Osteoblast (primary cell): ENCODE results near the gene ZDHHC3. TPM values are rescaled to one million over a fixed set of nuclear protein-coding genes. Genes with fewer than 3 reads are reported as not detected.
A peak's percentile ranks its signal among the peaks of the same experiment; 100 is the strongest.

Source experiments
- DNase-seq: peaks from one replicate; pipeline ENCODE4 v3.0.0; 2011; ENCODE audit warnings: low spot score, mixed read lengths; ENCODE audit not compliant: insufficient read length; ENCODE audit errors: missing footprints
- H2AFZ ChIP-seq: 2 replicates; pipeline ENCODE4 v1.6.0; 2011; ENCODE audit warnings: mild to moderate bottlenecking, low read length
- H3K27ac ChIP-seq: 2 replicates; pipeline ENCODE4 v1.5.1; 2011; ENCODE audit warnings: mild to moderate bottlenecking, low read depth, low read length, moderate library complexity
- H3K27me3 ChIP-seq: 2 replicates; pipeline ENCODE4 v1.6.0; 2012; ENCODE audit warnings: mild to moderate bottlenecking, control low read depth, inconsistent platforms, low read length, moderate library complexity; ENCODE audit not compliant: insufficient read depth
- H3K36me3 ChIP-seq: 2 replicates; pipeline ENCODE4 v1.5.1; 2011; ENCODE audit warnings: mild to moderate bottlenecking, low read length, control low read depth, moderate library complexity; ENCODE audit not compliant: insufficient read depth
- H3K4me1 ChIP-seq: 2 replicates; pipeline ENCODE4 v1.5.1; 2011; ENCODE audit warnings: mild to moderate bottlenecking, low read length, control low read depth, moderate library complexity; ENCODE audit not compliant: insufficient read depth
- H3K4me2 ChIP-seq: 2 replicates; pipeline ENCODE4 v1.6.0; 2011; ENCODE audit warnings: mild to moderate bottlenecking, low read length; ENCODE audit not compliant: insufficient read depth
- H3K4me3 ChIP-seq: fragments of 200-600 bp; sonication (generic); 3 replicates; pipeline ENCODE4 v1.5.1; 2012; ENCODE audit warnings: mild to moderate bottlenecking, low read length, inconsistent platforms; ENCODE audit not compliant: insufficient read depth
- H3K79me2 ChIP-seq: 2 replicates; pipeline ENCODE4 v1.6.0; 2012; ENCODE audit warnings: mild to moderate bottlenecking, low read length, control low read depth, inconsistent platforms; ENCODE audit not compliant: insufficient read depth
- H3K9me3 ChIP-seq: 2 replicates; pipeline ENCODE4 v1.5.1; 2011; ENCODE audit warnings: low read depth, low read length, control low read depth
- H4K20me1 ChIP-seq: 2 replicates; pipeline ENCODE4 v1.6.0; 2012; ENCODE audit warnings: mild to moderate bottlenecking, low read length, control low read depth; ENCODE audit not compliant: insufficient read depth
- CTCF ChIP-seq: IDR thresholded peaks from 2 replicates; pipeline ENCODE4 v1.5.1; 2011; ENCODE audit warnings: mild to moderate bottlenecking, low read depth, low read length, moderate library complexity; ENCODE audit errors: extremely low read depth
- total RNA-seq: library from RNA; depleted of rRNA; stranded (reverse); fragments of >200 nt; gene quantifications from 2 replicates; pipeline ENCODE4 v1.2.3, GENCODE V29; 2012

ZDHHC3 gene
- total RNA-seq, 1 donor: 61.2 TPM

- Histone ChIP-seq H3K9me3 (no peaks in the 10 kb centered on the region), H3K4me3 (no peak overlapping the region), H3K4me2 (peak overlapping the region; percentile 31), H2AFZ (no peak overlapping the region), H3K79me2 (no peaks in the 10 kb centered on the region), H3K27ac (peak overlapping the region; percentile 75), H3K36me3 (peaks cover 24% of the 10 kb centered on the region), H4K20me1 (peaks cover 2% of the 10 kb centered on the region), H3K4me1 (peaks cover 56% of the 10 kb centered on the region), H3K27me3 (no peaks in the 10 kb centered on the region)
- TF ChIP-seq CTCF: no peak
- peak; percentile 93 for DNase-seq
Observed at GRCh38 chr3:45008117-45008516, 32.1 kb upstream of the ZDHHC3 start.

- H3K27ac ChIP-seq: peak overlapping the region; percentile 75
- no peak overlapping the region for H3K4me3 ChIP-seq
- H3K4me1 ChIP-seq: peaks cover 46% of the 10 kb centered on the region
- no peak for DNase-seq
- H3K9me3 ChIP-seq: no peaks in the 10 kb centered on the region
- H3K27me3 ChIP-seq: no peaks in the 10 kb centered on the region
- peaks cover 2% of the 10 kb centered on the region for H4K20me1 ChIP-seq
- TF ChIP-seq CTCF: no peak
- H3K79me2 ChIP-seq: no peaks in the 10 kb centered on the region
- H2AFZ ChIP-seq: no peak overlapping the region
- peaks cover 30% of the 10 kb centered on the region for H3K36me3 ChIP-seq
- H3K4me2 ChIP-seq: no peak overlapping the region
Observed at GRCh38 chr3:45007091-45007490, 31.1 kb upstream of the ZDHHC3 start.

- Histone ChIP-seq H3K4me3 (no peak overlapping the region), H3K4me2 (no peak overlapping the region), H3K27ac (no peak overlapping the region), H3K27me3 (no peaks in the 10 kb centered on the region), H4K20me1 (peaks cover 2% of the 10 kb centered on the region), H3K9me3 (no peaks in the 10 kb centered on the region), H3K79me2 (no peaks in the 10 kb centered on the region), H3K4me1 (peaks cover 20% of the 10 kb centered on the region), H2AFZ (no peak overlapping the region), H3K36me3 (peaks cover 60% of the 10 kb centered on the region)
- TF ChIP-seq CTCF: no peak
- DNase-seq: no peak
Observed at GRCh38 chr3:45003859-45004258, 27.9 kb upstream of the ZDHHC3 start.

- H3K4me1 ChIP-seq: peaks cover 16% of the 10 kb centered on the region
- no peaks in the 10 kb centered on the region for H3K79me2 ChIP-seq
- H2AFZ ChIP-seq: no peak overlapping the region
- no peak overlapping the region for H3K4me2 ChIP-seq
- H3K36me3 ChIP-seq: peaks cover 64% of the 10 kb centered on the region
- no peak overlapping the region for H3K27ac ChIP-seq
- TF ChIP-seq CTCF: no peak
- peaks cover 2% of the 10 kb centered on the region for H4K20me1 ChIP-seq
- no peak for DNase-seq
- H3K27me3 ChIP-seq: no peaks in the 10 kb centered on the region
- no peak overlapping the region for H3K4me3 ChIP-seq
- no peaks in the 10 kb centered on the region for H3K9me3 ChIP-seq
Observed at GRCh38 chr3:45003406-45003805, 27.4 kb upstream of the ZDHHC3 start.
